SK-N-SH (cell line): ENCODE results near the gene FBXO42. TPM values are rescaled to one million over a fixed set of nuclear protein-coding genes. Genes with fewer than 3 reads are reported as not detected.
A peak's percentile ranks its signal among the peaks of the same experiment; 100 is the strongest.

ENCODE experiments used
- CTCF ChIA-PET: fragments of 300-600, 350-600 bp; formaldehyde crosslinking; extraction: SDS; loops from one replicate; lab custom pipeline; 2021; lab: Yijun Ruan, JAX
- POLR2A ChIA-PET: fragments of 350-600 bp; sonication (Branson Sonifier 250); formaldehyde crosslinking; extraction: SDS; loops from one replicate; lab custom pipeline; 2020; ENCODE audit warnings: antibody characterized with exemption, inconsistent platforms; lab: Yijun Ruan, JAX
- DNase-seq: peaks from one replicate; pipeline ENCODE4 v3.0.0; 2012
- H2AFZ ChIP-seq: fragments of 200-600 bp; sonication (generic); 2 replicates; pipeline ENCODE4 v1.8.1; 2016; ENCODE audit warnings: antibody characterized with exemption, mild to moderate bottlenecking, low read depth
- H3F3A ChIP-seq: fragments of 200-600 bp; sonication (generic); replicated peaks from 2 replicates; pipeline ENCODE3; 2016; ENCODE audit warnings: antibody characterized with exemption, mild to moderate bottlenecking; ENCODE audit not compliant: insufficient read depth
- H3K27ac ChIP-seq, 2 experiments: fragments of 200-500 bp in 1 of 2; fragments of 200-600 bp in 1 of 2; sonication (Bioruptor generic) in 1 of 2; sonication (generic), shearing (Covaris generic) in 1 of 2; 2 replicates each; pipeline versions ENCODE4 v1.5.1 to v1.6.1; 2014 to 2016; ENCODE audit warnings: low read depth in 2 of 2, inconsistent platforms in 1 of 2, low read length in 1 of 2, mild to moderate bottlenecking in 1 of 2, mixed read lengths in 1 of 2
- H3K27me3 ChIP-seq: fragments of 200-600 bp; sonication (generic), shearing (Covaris generic); 2 replicates; pipeline ENCODE4 v1.6.1; 2016; ENCODE audit warnings: mixed run types; ENCODE audit not compliant: insufficient read depth
- H3K36me3 ChIP-seq, 2 experiments: fragments of 200-500 bp in 1 of 2; fragments of 200-600 bp in 1 of 2; sonication (Bioruptor generic) in 1 of 2; sonication (generic) in 1 of 2; replicated peaks in 1 of 2; 2 replicates each; pipeline versions ENCODE3 to v1.5.1; 2014 to 2016; ENCODE audit warnings: low read length in 1 of 2, mild to moderate bottlenecking in 1 of 2; ENCODE audit not compliant: insufficient read depth in 2 of 2, control insufficient read depth in 1 of 2
- H3K4me1 ChIP-seq, 2 experiments: fragments of 200-500 bp in 1 of 2; fragments of 200-600 bp in 1 of 2; sonication (Bioruptor generic) in 1 of 2; sonication (generic), shearing (Covaris generic) in 1 of 2; 2 replicates each; pipeline versions ENCODE4 v1.5.1 to v1.6.1; 2014 to 2016; ENCODE audit warnings: low read depth in 1 of 2, low read length in 1 of 2, mixed run types in 1 of 2; ENCODE audit not compliant: insufficient read depth in 2 of 2, control insufficient read depth in 1 of 2
- H3K4me2 ChIP-seq: fragments of 200-600 bp; sonication (generic), shearing (Covaris generic); 2 replicates; pipeline ENCODE4 v1.6.1; 2017; ENCODE audit warnings: mixed run types
- H3K4me3 ChIP-seq, 2 experiments: fragments of 200-500 bp in 1 of 2; fragments of 200-600 bp in 1 of 2; sonication (Bioruptor generic) in 1 of 2; sonication (generic), shearing (Covaris generic) in 1 of 2; 2 replicates each; pipeline versions ENCODE4 v1.5.1 to v1.8.1; 2014 to 2016; ENCODE audit warnings: low read depth in 2 of 2, inconsistent platforms in 1 of 2, low read length in 1 of 2, mild to moderate bottlenecking in 1 of 2, mixed read lengths in 1 of 2, moderate library complexity in 1 of 2
- H3K79me2 ChIP-seq: fragments of 200-600 bp; sonication (generic); 2 replicates; pipeline ENCODE4 v1.8.1; 2017; ENCODE audit warnings: mild to moderate bottlenecking; ENCODE audit not compliant: insufficient read depth
- H3K9ac ChIP-seq: fragments of 200-600 bp; sonication (generic); 2 replicates; pipeline ENCODE4 v1.6.1; 2017; ENCODE audit warnings: mixed run types
- H3K9me2 ChIP-seq: fragments of 200-600 bp; sonication (generic); 2 replicates; pipeline ENCODE4 v1.6.1; 2017; ENCODE audit warnings: mixed run types
- H3K9me3 ChIP-seq: fragments of 200-600 bp; sonication (generic); 2 replicates; pipeline ENCODE4 v1.6.1; 2017; ENCODE audit warnings: mixed run types, mild to moderate bottlenecking, moderate library complexity
- H4K20me1 ChIP-seq: fragments of 200-600 bp; sonication (generic); 2 replicates; pipeline ENCODE4 v1.6.1; 2017; ENCODE audit warnings: mild to moderate bottlenecking, mixed run types; ENCODE audit not compliant: insufficient read depth
- CTCF ChIP-seq: fragments of 200-600 bp; sonication (generic); IDR thresholded peaks from 2 replicates; pipeline ENCODE4 v1.6.1; 2017; ENCODE audit warnings: antibody characterized with exemption, mild to moderate bottlenecking, moderate library complexity
- ELF1 ChIP-seq: IDR thresholded peaks from 2 replicates; pipeline ENCODE4 v1.4.0; 2012
- EP300 ChIP-seq, 2 experiments: IDR thresholded peaks; 2 replicates each; pipeline versions ENCODE4 v1.4.0 to v1.6.1; 2012; ENCODE audit warnings: borderline replicate concordance in 1 of 2, low read depth in 1 of 2, low read length in 1 of 2
- EZH2phosphoT487 ChIP-seq: fragments of 200-600 bp; sonication (generic); IDR thresholded peaks from 2 replicates; pipeline ENCODE4 v1.6.1; 2017; ENCODE audit warnings: low read depth, mixed run types, mild to moderate bottlenecking, antibody characterized with exemption, moderate library complexity, borderline replicate concordance
- FOSL2 ChIP-seq: IDR thresholded peaks from 2 replicates; pipeline ENCODE4 v1.4.0; 2012; ENCODE audit warnings: low read depth, mild to moderate bottlenecking, moderate library complexity, borderline replicate concordance
- FOXJ3 ChIP-seq: sonication (generic); formaldehyde crosslinking; IDR thresholded peaks from 2 replicates; pipeline ENCODE4 v1.5.1; 2020; ENCODE audit warnings: mild to moderate bottlenecking, missing genetic modification reagents
- GABPA ChIP-seq: IDR thresholded peaks from 2 replicates; pipeline ENCODE4 v1.4.0; 2012; ENCODE audit warnings: low read depth, mild to moderate bottlenecking
- JUND ChIP-seq: IDR thresholded peaks from 2 replicates; pipeline ENCODE4 v1.4.0; 2012
- MEF2A ChIP-seq: IDR thresholded peaks from 2 replicates; pipeline ENCODE4 v1.4.0; 2012; ENCODE audit warnings: low read depth, borderline replicate concordance
- NFIC ChIP-seq: IDR thresholded peaks from 2 replicates; pipeline ENCODE4 v1.4.0; 2012; ENCODE audit warnings: borderline replicate concordance
- NRF1 ChIP-seq: IDR thresholded peaks from 2 replicates; pipeline ENCODE4 v1.6.1; 2012; ENCODE audit warnings: low read depth, mild to moderate bottlenecking, low read length
- PBX3 ChIP-seq: IDR thresholded peaks from 2 replicates; pipeline ENCODE4; 2012
- POLR2AphosphoS5 ChIP-seq: IDR thresholded peaks from 2 replicates; pipeline ENCODE4 v1.6.1; 2012; ENCODE audit warnings: low read depth, low read length
- RAD21 ChIP-seq: IDR thresholded peaks from 2 replicates; pipeline ENCODE4 v1.6.1; 2012; ENCODE audit warnings: mild to moderate bottlenecking, low read length
- RCOR1 ChIP-seq: fragments of 150-350 bp; IDR thresholded peaks from 2 replicates; pipeline ENCODE4 v1.6.1; 2017; ENCODE audit warnings: antibody characterized with exemption, low read length
- REST ChIP-seq: IDR thresholded peaks from 2 replicates; pipeline ENCODE4 v1.6.1; 2012; ENCODE audit warnings: mild to moderate bottlenecking, low read depth, low read length, moderate library complexity
- RFX5 ChIP-seq: IDR thresholded peaks from 2 replicates; pipeline ENCODE4 v1.6.1; 2012; ENCODE audit warnings: mild to moderate bottlenecking, improper control_type of control experiment, low read length
- RXRA ChIP-seq: IDR thresholded peaks from 2 replicates; pipeline ENCODE4 v1.4.0; 2012; ENCODE audit warnings: low read depth, mild to moderate bottlenecking, borderline replicate concordance
- SMC3 ChIP-seq: IDR thresholded peaks from 2 replicates; pipeline ENCODE4 v1.6.1; 2012; ENCODE audit warnings: low read depth, low read length, improper control_type of control experiment
- TAF1 ChIP-seq: IDR thresholded peaks from 2 replicates; pipeline ENCODE4 v1.6.1; 2012; ENCODE audit warnings: low read depth, mild to moderate bottlenecking, low read length, moderate library complexity, borderline replicate concordance
- TEAD4 ChIP-seq: IDR thresholded peaks from 2 replicates; pipeline ENCODE4 v1.4.0; 2012; ENCODE audit warnings: mild to moderate bottlenecking, borderline replicate concordance; ENCODE audit not compliant: insufficient read depth
- USF1 ChIP-seq: IDR thresholded peaks from 2 replicates; pipeline ENCODE4 v1.4.0; 2012; ENCODE audit warnings: low read depth, borderline replicate concordance
- USF2 ChIP-seq: fragments of 150-350 bp; IDR thresholded peaks from 2 replicates; pipeline ENCODE4 v1.6.1; 2017; ENCODE audit warnings: antibody characterized with exemption, low read length, low read depth, borderline replicate concordance
- YY1 ChIP-seq: IDR thresholded peaks from 2 replicates; pipeline ENCODE4 v1.4.0; 2012; ENCODE audit warnings: low read depth, mild to moderate bottlenecking
- WGBS: methylation state at CpG from one replicate; pipeline ENCODE4 v1.1.6; 2017; ENCODE audit warnings: low lambda C conversion rate; 5-methylcytosine and 5-hydroxymethylcytosine counted together
- polyA plus RNA-seq, 3 experiments: library from polyadenylated mRNA; depleted of rRNA; stranded (reverse); fragments of >200 nt; gene quantifications; 2 replicates each; pipeline ENCODE4 v1.2.3, GENCODE V29; 2012

Gene FBXO42
- 8.6 and 10.3 TPM in 2 replicates for polyA plus RNA-seq (2012; rRNA removed)
- polyA plus RNA-seq (2012; cell fraction: cytosol; rRNA removed): 6.0 and 7.3 TPM in 2 replicates
- polyA plus RNA-seq (2012; cell fraction: nucleus; rRNA removed): 25.0 and 26.3 TPM in 2 replicates

- CTCF ChIA-PET: interaction anchor here (0.6 to 4.3 kb wide), 18 partner anchors 12 to 296 kb away, joined by 3 to 46 read pairs (median 4); partner anchors contain the start of gene SZRD1
- H3K36me3 ChIP-seq: no peaks in the 10 kb centered on the region
- no peaks in the 10 kb centered on the region for H3K9me3 ChIP-seq
- DNase-seq: peak; percentile 97
- H3K27ac ChIP-seq: peak within 1 kb of the TSS; percentile 75 to 92
- H3K9me2 ChIP-seq: no peaks in the 10 kb centered on the region
- H3K4me3 ChIP-seq: peak within 1 kb of the TSS; percentile 69 to 82
- H3K4me2 ChIP-seq: peak within 1 kb of the TSS; percentile 84
- WGBS: 0% methylated on average over 7 of the region's 81 CpGs
- H2AFZ ChIP-seq: peak within 1 kb of the TSS; percentile 81
- no peaks in the 10 kb centered on the region for H3K27me3 ChIP-seq
- POLR2A ChIA-PET: interaction anchor here (0.8 to 1.3 kb wide), 6 partner anchors 11 to 135 kb away, joined by 3 to 5 read pairs (median 4); partner anchors contain the start of gene NECAP2
- H3K9ac ChIP-seq: peak within 1 kb of the TSS; percentile 94
- peaks cover 50% of the 10 kb centered on the region for H3K79me2 ChIP-seq
- H3K4me1 ChIP-seq: peaks cover 6 to 18% of the 10 kb centered on the region in 2 experiments; a peak in 3 of 4 replicates
- H3F3A ChIP-seq: peaks cover 11% of the 10 kb centered on the region
- H4K20me1 ChIP-seq: peaks cover 39% of the 10 kb centered on the region
- TF ChIP-seq REST (no peak), ELF1 (no peak), FOXJ3 (CRISPR knock-in tag) (0 out of 2 replicates have a peak, but pooled peaks have one; percentile 13), EP300 (IDR thresholded peaks at IDR 0.05; ENCODE audit: borderline replicate concordance in 1 of 2, low read depth in 1 of 2, low read length in 1 of 2) (no peak; a peak in 1 of 4 replicates), RFX5 (no peak), CTCF (peak; percentile 52), NRF1 (peak; percentile 95), USF2 (no peak), RAD21 (peak; percentile 6; the same call in 1 of the 2 replicates), RXRA (no peak), PBX3 (no peak), USF1 (no peak), FOSL2 (no peak; the same call in 1 of the 2 replicates), TEAD4 (no peak), POLR2AphosphoS5 (peak; percentile 93), YY1 (peak; percentile 87), SMC3 (0 out of 2 replicates have a peak, but pooled peaks have one; percentile 27), TAF1 (peak; percentile 62), RCOR1 (no peak), JUND (no peak), NFIC (no peak), EZH2phosphoT487 (no peak), MEF2A (no peak), GABPA (no peak)
Measured at GRCh38 chr1:16351994-16352841, at the start of gene FBXO42. TSS of gene FBXO42 (minus strand) at chr1:16352480. CDS start at chr1:16315418, 37,062 bp downstream.
